Measurements from ENCODE around the gene PHACTR1.

- TF ChIP-seq USF2 (IDR thresholded peaks at IDR 0.05; ENCODE audit: borderline replicate concordance, low read depth, low read length), result no peak
- no peak for TF ChIP-seq PBX3 (IDR thresholded peaks at IDR 0.05)
- TF ChIP-seq CTCF (IDR thresholded peaks at IDR 0.05), result no peak
- TF ChIP-seq RFX5 (IDR thresholded peaks at IDR 0.05; ENCODE audit: low read length), result no peak
- no peak for TF ChIP-seq MAX (IDR thresholded peaks at IDR 0.05; ENCODE audit: low read depth)
- no peak for TF ChIP-seq TAF1 (IDR thresholded peaks at IDR 0.05; ENCODE audit: borderline replicate concordance, low read depth, low read length)
- no peak for TF ChIP-seq EZH2phosphoT487 (IDR thresholded peaks at IDR 0.05; ENCODE audit: borderline replicate concordance, low read depth)
- TF ChIP-seq USF1 (IDR thresholded peaks at IDR 0.05; ENCODE audit: borderline replicate concordance, low read depth), result no peak
Observed at GRCh38 chr6:13284646-13285045, 568.1 kb downstream of the PHACTR1 start.

All from SK-N-SH (cell line).